ENCODE measurements around the gene TMPRSS13. TPM values are rescaled to one million over a fixed set of nuclear protein-coding genes. Genes with fewer than 3 reads are reported as not detected.
"Not testable (repeated sequence)": the region's sequence is repeated elsewhere in the genome, so short reads cannot be mapped to it uniquely, and the experiment has no call there.

TMPRSS13 gene
- total RNA-seq, 1 experiment from 2014 or later, result 0.50 TPM

DNA sequence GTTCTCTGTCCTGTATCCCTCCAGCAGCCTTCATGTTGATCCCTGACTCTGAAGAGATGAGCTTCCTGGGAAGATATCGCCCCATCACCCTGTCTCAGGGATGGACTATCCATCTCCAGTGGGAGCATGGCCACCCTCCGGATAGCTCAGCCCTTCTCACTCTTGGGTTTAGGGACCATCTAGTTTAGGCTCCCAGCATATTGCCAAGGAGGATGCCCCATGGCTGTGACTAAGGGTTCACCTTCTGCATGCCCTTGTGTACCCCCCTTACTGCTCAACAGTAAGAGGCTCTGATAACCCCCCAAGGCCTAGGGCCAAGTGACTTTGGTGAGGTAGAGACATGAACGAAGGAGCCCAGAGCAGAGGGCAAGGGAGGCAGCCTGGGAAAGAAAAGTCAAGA, 1.3 kb downstream of the TMPRSS13 start:
- Histone ChIP-seq H2AK5ac (ENCODE audit: insufficient read length, low read length) (no peak overlapping the region), H4K8ac (replicated peaks; ENCODE audit: insufficient read length, low read depth, low read length) (no peak overlapping the region), H3K9me3 (ENCODE audit: control insufficient read depth, low read depth, low read length) (no peaks in the 10 kb centered on the region), H3K79me1 (ENCODE audit: insufficient read depth, low read depth, low read length, poor library complexity, severe bottlenecking) (no peaks in the 10 kb centered on the region), H4K20me1 (ENCODE audit: control insufficient read depth, insufficient read depth, insufficient read length) (no peaks in the 10 kb centered on the region), H4K91ac (ENCODE audit: insufficient read length, low read depth, low read length) (no peak overlapping the region), H2BK120ac (ENCODE audit: low read depth, low read length, poor library complexity, severe bottlenecking) (no peak overlapping the region), H3K79me2 (ENCODE audit: insufficient read depth, low read length) (no peaks in the 10 kb centered on the region), H3K27ac (ENCODE audit: insufficient read length, low read depth, low read length) (no peak overlapping the region), H3T11ph (ENCODE audit: low read length) (no peak overlapping the region), H2AFZ (ENCODE audit: low read length) (no peak overlapping the region), H3K23ac (ENCODE audit: insufficient read length, low read depth, low read length) (no peak overlapping the region), H3K4ac (ENCODE audit: low read depth, low read length) (no peak overlapping the region), H4K5ac (ENCODE audit: insufficient read length, low read depth, low read length) (no peak overlapping the region), H2BK20ac (ENCODE audit: low read depth, low read length, poor library complexity, severe bottlenecking) (no peak overlapping the region), H3K18ac (ENCODE audit: insufficient read length, low read depth, low read length) (no peak overlapping the region), H3K23me2 (ENCODE audit: insufficient read length, low read depth, low read length, poor library complexity, severe bottlenecking) (no peaks in the 10 kb centered on the region), H2BK12ac (ENCODE audit: insufficient read length, low read depth, low read length) (no peak overlapping the region), H3K27me3 (ENCODE audit: insufficient read depth, low read length) (no peaks in the 10 kb centered on the region), H3K4me2 (ENCODE audit: insufficient read depth, insufficient read length, low read length) (no peak overlapping the region), H3K4me1 (ENCODE audit: insufficient read depth, low read length) (peaks cover 4% of the 10 kb centered on the region; the same call in 1 of the 2 replicates), H3K9ac (ENCODE audit: extremely low read depth, insufficient read length, low read length) (no peak overlapping the region), H3K14ac (ENCODE audit: insufficient read depth, low read length) (no peak overlapping the region), H3K56ac (ENCODE audit: insufficient read length, low read depth, low read length) (no peak overlapping the region), H2BK5ac (ENCODE audit: insufficient read length, low read length) (no peak overlapping the region), H2BK15ac (ENCODE audit: low read depth, low read length) (no peak overlapping the region)
- no peak for DNase-seq
- H3K4me3 Mint-ChIP-seq, result no peak overlapping the region
- TF ChIP-seq, protein P1, sequence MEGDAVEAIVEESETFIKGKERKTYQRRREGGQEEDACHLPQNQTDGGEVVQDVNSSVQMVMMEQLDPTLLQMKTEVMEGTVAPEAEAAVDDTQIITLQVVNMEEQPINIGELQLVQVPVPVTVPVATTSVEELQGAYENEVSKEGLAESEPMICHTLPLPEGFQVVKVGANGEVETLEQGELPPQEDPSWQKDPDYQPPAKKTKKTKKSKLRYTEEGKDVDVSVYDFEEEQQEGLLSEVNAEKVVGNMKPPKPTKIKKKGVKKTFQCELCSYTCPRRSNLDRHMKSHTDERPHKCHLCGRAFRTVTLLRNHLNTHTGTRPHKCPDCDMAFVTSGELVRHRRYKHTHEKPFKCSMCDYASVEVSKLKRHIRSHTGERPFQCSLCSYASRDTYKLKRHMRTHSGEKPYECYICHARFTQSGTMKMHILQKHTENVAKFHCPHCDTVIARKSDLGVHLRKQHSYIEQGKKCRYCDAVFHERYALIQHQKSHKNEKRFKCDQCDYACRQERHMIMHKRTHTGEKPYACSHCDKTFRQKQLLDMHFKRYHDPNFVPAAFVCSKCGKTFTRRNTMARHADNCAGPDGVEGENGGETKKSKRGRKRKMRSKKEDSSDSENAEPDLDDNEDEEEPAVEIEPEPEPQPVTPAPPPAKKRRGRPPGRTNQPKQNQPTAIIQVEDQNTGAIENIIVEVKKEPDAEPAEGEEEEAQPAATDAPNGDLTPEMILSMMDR (conservative IDR thresholded peaks at IDR 0.05), result no peak
- no peaks in the 10 kb centered on the region for H3K36me3 Mint-ChIP-seq (ENCODE audit: insufficient read depth in 1 of 3, low read depth in 3 of 3)
- peaks cover 33 to 35% of the 10 kb centered on the region in 2 experiments for H3K4me1 Mint-ChIP-seq
- H3K27ac Mint-ChIP-seq, result no peak overlapping the region
- peaks cover 17% of the 10 kb centered on the region for H3K27me3 Mint-ChIP-seq (ENCODE audit: low read depth)
- no peaks in the 10 kb centered on the region for H3K9me3 Mint-ChIP-seq
- no CpG with 5 or more reads among the region's 3 CpGs for WGBS (ENCODE audit: extremely low coverage, insufficient read length, low lambda C conversion rate)

DNA sequence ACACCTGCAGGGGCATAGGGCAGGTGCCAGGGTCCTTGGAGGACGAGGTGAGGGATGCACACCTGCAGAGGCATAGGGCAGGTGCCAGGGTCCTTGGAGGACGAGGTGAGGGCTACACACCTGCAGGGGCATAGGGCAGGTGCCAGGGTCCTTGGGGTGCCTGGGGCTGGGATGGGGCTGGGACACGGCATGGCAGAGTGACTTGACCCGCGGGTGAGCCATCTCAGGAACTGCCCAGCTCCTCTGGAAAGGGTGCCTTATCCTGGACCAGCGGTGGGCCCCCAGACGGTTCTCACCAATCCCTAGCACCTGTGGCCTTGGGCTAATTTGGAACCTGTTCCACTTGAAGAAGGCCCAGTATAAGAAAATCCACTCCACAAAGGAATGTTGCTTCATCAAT, 3.0 kb downstream of the TMPRSS13 start:
- H3K18ac ChIP-seq (ENCODE audit: insufficient read length, low read depth, low read length); H3K56ac ChIP-seq (ENCODE audit: insufficient read length, low read depth, low read length); H3K23ac ChIP-seq (ENCODE audit: insufficient read length, low read depth, low read length); H2BK5ac ChIP-seq (ENCODE audit: insufficient read length, low read length); H3K79me1 ChIP-seq (ENCODE audit: insufficient read depth, low read depth, low read length, poor library complexity, severe bottlenecking); H3K23me2 ChIP-seq (ENCODE audit: insufficient read length, low read depth, low read length, poor library complexity, severe bottlenecking); H3K4me1 ChIP-seq (ENCODE audit: insufficient read depth, low read length); H3K9me3 Mint-ChIP-seq; H3K14ac ChIP-seq (ENCODE audit: insufficient read depth, low read length); H2BK120ac ChIP-seq (ENCODE audit: low read depth, low read length, poor library complexity, severe bottlenecking); H2AFZ ChIP-seq (ENCODE audit: low read length); H3K4ac ChIP-seq (ENCODE audit: low read depth, low read length); H4K20me1 ChIP-seq (ENCODE audit: control insufficient read depth, insufficient read depth, insufficient read length); H2BK12ac ChIP-seq (ENCODE audit: insufficient read length, low read depth, low read length); H3K79me2 ChIP-seq (ENCODE audit: insufficient read depth, low read length); H2BK20ac ChIP-seq (ENCODE audit: low read depth, low read length, poor library complexity, severe bottlenecking); DNase-seq; H3K9ac ChIP-seq (ENCODE audit: extremely low read depth, insufficient read length, low read length); H3K4me2 ChIP-seq (ENCODE audit: insufficient read depth, insufficient read length, low read length); H4K5ac ChIP-seq (ENCODE audit: insufficient read length, low read depth, low read length); H2BK15ac ChIP-seq (ENCODE audit: low read depth, low read length); H2AK5ac ChIP-seq (ENCODE audit: insufficient read length, low read length); H3K27ac Mint-ChIP-seq; H4K91ac ChIP-seq (ENCODE audit: insufficient read length, low read depth, low read length); H3K27ac ChIP-seq (ENCODE audit: insufficient read length, low read depth, low read length); H3T11ph ChIP-seq (ENCODE audit: low read length); H3K9me3 ChIP-seq (ENCODE audit: control insufficient read depth, low read depth, low read length); H3K27me3 ChIP-seq (ENCODE audit: insufficient read depth, low read length); H3K4me3 Mint-ChIP-seq; H3K36me3 Mint-ChIP-seq (ENCODE audit: insufficient read depth in 1 of 3, low read depth in 3 of 3); H4K8ac ChIP-seq (replicated peaks; ENCODE audit: insufficient read length, low read depth, low read length): not testable (repeated sequence)
- no CpG with 5 or more reads among the region's 7 CpGs for WGBS (ENCODE audit: extremely low coverage, insufficient read length, low lambda C conversion rate)
- Mint-ChIP-seq H3K27me3 (ENCODE audit: low read depth) (peaks cover 17% of the 10 kb centered on the region), H3K4me1 (peaks cover 26 to 27% of the 10 kb centered on the region in 2 experiments)
